Heart left ventricle (tissue), 13 donors: ENCODE measurements around the gene ECPAS.

Source experiments
- CTCF ChIP-seq, 12 donors: fragments of 200-600 bp; sonication (generic) in 4 of 12; IDR thresholded peaks; one replicate each; pipeline versions ENCODE4 v1.5.0 to v1.8.0; 2018 to 2022; ENCODE audit warnings: antibody characterized with exemption in 12 of 12, mild to moderate bottlenecking in 5 of 12
- POLR2A ChIP-seq, 2 donors: fragments of 450-650 bp; IDR thresholded peaks; one replicate each; pipeline ENCODE4 v1.6.1; 2017; ENCODE audit warnings: antibody characterized with exemption in 2 of 2, mild to moderate bottlenecking in 2 of 2, moderate library complexity in 2 of 2
- donor health status: ischemic (EF 13 %, LVEDD 7.1; RV severe dilation, severe dysfunction).
- donor health status: DM: no; HTN: yes; CAD: no.
- donor health status: DM: no; HTN: no; CAD: no.
- donor health status: ischemic (EF 25% LVEDD 6.9; RV normal size, moderate dysfunction).
- donor health status: ischemic (EF 25% LVEDD 5.7; RV mildly dilated, moderate dysfunction).
- donor health status: ischemic (EF 35%, LVEDD 5.7; RV mildly dilated, moderate dysfunction).
- donor health status: nonischemic (EF 11% LVEDD 7.7; RV severe dilation, severe dysfunction).
- donor health status: DM: yes; HTN: yes; CAD: no.
- donor health status: PGD.
- donor health status: ischemic (EF 29% LVEDD 5.4; RV normal size, mild dysfunction).
- donor health status: nonischemic (EF 23%, LVEDD 6.1; RV moderate dilation, normal function).

GRCh38 chr9:111389406-111389805, 94.8 kb downstream of the ECPAS start:
- TF ChIP-seq POLR2A (IDR thresholded peaks at IDR 0.05) (no peak), CTCF (IDR thresholded peaks at IDR 0.05) (no peak)
